Stimulated activated memory B cell treated with anti-CD40 and anti-IgM and Interleukin-4, amounts not matched to agents 10 μg/mL and 1 μg/mL and 100 μg/mL, for 72 hours (primary cell): ENCODE results near the gene ZBTB7A.

Experiments
- ATAC-seq: fragments of 150-1000 bp; cut with Tn5 transposase; 2 replicates; pipeline ENCODE4 v1.10.0; 2021
- H3K27ac Mint-ChIP-seq: one replicate; pipeline ENCODE4 v1.8.0; 2022; ENCODE audit warnings: mild to moderate bottlenecking, mixed read lengths
- H3K27me3 Mint-ChIP-seq: one replicate; pipeline ENCODE4 v1.8.0; 2022; ENCODE audit warnings: mixed read lengths
- H3K36me3 Mint-ChIP-seq: one replicate; pipeline ENCODE4 v1.8.0; 2022; ENCODE audit warnings: mixed read lengths
- H3K4me1 Mint-ChIP-seq: one replicate; pipeline ENCODE4 v1.8.0; 2022; ENCODE audit warnings: mixed read lengths
- H3K4me3 Mint-ChIP-seq: one replicate; pipeline ENCODE4 v1.8.0; 2022; ENCODE audit warnings: mild to moderate bottlenecking, moderate library complexity, mixed read lengths
- H3K9me3 Mint-ChIP-seq: one replicate; pipeline ENCODE4 v1.8.0; 2022; ENCODE audit warnings: mixed read lengths

ZBTB7A gene

DNA sequence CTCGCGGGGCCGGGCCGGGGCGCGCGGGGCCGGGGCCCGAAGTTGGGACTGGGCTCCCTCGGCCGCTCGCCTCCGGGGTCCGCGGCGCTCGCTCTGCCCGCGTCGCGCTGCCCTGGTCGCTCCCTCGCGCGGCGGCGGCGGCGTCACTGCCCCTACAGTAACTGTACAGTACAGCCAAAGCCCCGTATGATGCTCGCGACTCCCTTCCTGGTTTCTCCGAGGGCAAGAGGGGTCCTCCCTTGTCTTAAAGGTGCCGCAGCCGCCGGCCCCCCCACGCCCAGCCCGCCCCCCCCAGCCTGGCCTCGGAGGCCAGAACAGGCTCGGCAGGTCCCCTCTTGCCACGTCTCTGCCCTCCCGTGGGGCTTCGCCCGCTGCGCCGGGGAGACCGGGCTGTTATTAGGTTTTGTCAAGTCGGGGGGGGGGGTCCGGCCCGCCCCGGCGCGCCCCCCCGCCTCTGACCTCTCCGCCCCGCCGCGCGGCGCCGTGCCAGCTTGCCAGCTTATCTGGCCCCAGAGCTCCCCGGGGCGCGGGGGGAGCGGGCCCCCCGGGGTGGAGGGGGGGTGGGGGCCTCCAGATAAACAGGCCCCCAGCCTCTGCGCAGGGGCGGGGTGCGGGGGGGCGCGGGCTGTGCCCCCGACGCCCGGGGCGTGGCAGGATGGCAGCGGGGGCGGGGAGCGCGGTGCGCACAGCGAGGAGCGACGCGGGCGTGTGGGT lies at the start of gene ZBTB7A:
Gene ZBTB7A (minus strand): TSS at position 218 of the 714 bp plus-strand sequence. CDS start 11,667 bp downstream, outside the sequence.
- no peaks in the 10 kb centered on the region for H3K36me3 Mint-ChIP-seq
- H3K27me3 Mint-ChIP-seq, result no peaks in the 10 kb centered on the region
- peak; percentile 46 for ATAC-seq
- peaks cover 45% of the 10 kb centered on the region for H3K4me1 Mint-ChIP-seq
- peak within 1 kb of the TSS; percentile 92 for H3K4me3 Mint-ChIP-seq
- H3K9me3 Mint-ChIP-seq, result no peaks in the 10 kb centered on the region
- H3K27ac Mint-ChIP-seq, result peak within 1 kb of the TSS; percentile 82

DNA sequence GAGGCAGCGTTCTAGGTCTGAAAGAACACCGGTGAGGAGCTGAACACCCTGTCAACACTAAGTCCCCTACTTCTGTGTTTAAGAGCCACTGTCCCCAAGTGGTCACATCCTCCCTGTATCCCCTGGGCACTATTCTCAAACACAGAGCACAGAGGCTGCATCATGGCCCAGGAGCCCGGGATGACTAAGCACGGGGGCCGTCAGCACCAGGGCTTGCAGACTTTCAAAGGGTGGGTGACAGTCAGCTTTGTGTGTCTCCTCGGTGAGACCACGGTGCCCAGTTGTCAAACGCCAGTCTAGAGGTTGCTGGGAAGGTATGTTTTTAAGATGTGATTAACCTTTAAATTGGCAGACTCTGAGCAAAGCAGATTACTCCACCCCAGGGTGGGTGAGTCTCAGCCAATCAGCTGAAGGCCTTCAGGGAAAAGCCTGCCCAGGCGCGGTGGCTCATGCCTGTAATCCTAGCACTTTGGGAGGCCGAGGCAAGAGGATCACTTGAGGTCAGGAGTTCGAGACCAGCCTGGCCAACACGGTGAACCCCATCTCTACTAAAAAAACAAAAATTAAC lies 49.2 kb upstream of the ZBTB7A start:
- H3K36me3 Mint-ChIP-seq, result peaks cover 44% of the 10 kb centered on the region
- no peaks in the 10 kb centered on the region for H3K9me3 Mint-ChIP-seq
- peaks cover 68% of the 10 kb centered on the region for H3K4me1 Mint-ChIP-seq
- peak overlapping the region; percentile 62 for H3K4me3 Mint-ChIP-seq
- H3K27me3 Mint-ChIP-seq, result no peaks in the 10 kb centered on the region
- peak; percentile 69 for ATAC-seq
- H3K27ac Mint-ChIP-seq, result peak overlapping the region; percentile 97

DNA sequence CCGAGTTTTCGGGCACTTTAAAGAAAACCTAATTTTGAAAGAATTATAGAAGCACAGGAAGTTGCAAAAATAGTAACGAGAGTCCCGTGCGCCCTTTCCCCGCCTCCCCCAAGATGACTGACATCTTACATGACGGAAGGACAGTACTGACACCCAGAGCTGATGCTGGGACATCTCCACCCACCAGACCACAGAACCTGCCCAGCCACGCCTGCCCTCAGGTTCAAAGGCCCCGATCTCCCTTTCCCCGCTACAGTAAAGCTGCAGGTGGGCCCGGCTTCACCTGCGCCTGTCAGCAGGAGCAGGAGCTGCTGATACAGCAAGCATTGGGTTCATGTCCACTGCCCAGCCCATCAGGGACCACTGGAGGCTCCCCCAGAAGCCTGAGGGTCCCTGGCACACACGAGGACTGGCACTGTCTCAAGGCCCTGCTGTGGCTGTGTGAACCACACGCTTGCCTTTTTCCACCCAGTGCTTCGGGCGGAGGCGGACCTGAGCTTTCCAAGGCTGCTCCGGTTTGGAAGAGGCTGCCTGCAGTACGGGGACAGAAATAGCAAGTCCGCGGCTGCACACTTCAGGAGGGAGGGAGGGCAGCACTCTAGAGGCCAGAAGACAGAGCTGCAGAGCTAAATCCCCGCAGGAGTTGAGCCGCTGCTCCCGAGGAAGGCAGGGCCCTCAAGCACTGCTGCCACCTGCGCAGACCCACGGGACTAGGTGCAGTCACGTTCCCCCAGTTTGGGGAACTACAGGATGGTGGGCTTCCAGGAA lies 48.5 kb upstream of the ZBTB7A start:
- H3K27me3 Mint-ChIP-seq, result no peaks in the 10 kb centered on the region
- peak overlapping the region; percentile 62 for H3K4me3 Mint-ChIP-seq
- H3K4me1 Mint-ChIP-seq, result peaks cover 72% of the 10 kb centered on the region
- H3K27ac Mint-ChIP-seq, result peak overlapping the region; percentile 97
- peaks cover 50% of the 10 kb centered on the region for H3K36me3 Mint-ChIP-seq
- peak; percentile 92 for ATAC-seq
- no peaks in the 10 kb centered on the region for H3K9me3 Mint-ChIP-seq

DNA sequence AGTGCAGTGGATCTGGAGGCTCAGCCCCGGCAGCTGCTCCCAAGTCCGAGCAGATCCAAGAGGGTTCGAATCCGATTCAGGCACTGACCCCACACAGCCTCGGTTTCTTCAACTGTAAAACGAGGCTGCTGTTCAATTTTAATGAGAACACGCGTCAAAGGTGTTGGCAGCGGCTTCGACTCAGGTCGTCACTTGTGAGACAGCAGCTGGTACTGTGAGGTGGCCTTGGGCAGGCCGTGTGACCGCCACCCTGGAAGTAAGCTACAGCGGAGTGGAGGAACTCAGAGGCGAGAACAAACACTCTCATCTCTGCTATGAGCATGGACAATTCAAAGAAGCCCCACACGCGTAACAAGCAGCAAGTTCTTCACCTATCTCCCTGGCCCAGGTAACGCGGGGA lies 47.5 kb upstream of the ZBTB7A start:
- peaks cover 52% of the 10 kb centered on the region for H3K36me3 Mint-ChIP-seq
- peaks cover 76% of the 10 kb centered on the region for H3K4me1 Mint-ChIP-seq
- H3K27me3 Mint-ChIP-seq, result no peaks in the 10 kb centered on the region
- no peaks in the 10 kb centered on the region for H3K9me3 Mint-ChIP-seq
- ATAC-seq, result no peak
- H3K27ac Mint-ChIP-seq, result peak overlapping the region; percentile 97
- no peak overlapping the region for H3K4me3 Mint-ChIP-seq

DNA sequence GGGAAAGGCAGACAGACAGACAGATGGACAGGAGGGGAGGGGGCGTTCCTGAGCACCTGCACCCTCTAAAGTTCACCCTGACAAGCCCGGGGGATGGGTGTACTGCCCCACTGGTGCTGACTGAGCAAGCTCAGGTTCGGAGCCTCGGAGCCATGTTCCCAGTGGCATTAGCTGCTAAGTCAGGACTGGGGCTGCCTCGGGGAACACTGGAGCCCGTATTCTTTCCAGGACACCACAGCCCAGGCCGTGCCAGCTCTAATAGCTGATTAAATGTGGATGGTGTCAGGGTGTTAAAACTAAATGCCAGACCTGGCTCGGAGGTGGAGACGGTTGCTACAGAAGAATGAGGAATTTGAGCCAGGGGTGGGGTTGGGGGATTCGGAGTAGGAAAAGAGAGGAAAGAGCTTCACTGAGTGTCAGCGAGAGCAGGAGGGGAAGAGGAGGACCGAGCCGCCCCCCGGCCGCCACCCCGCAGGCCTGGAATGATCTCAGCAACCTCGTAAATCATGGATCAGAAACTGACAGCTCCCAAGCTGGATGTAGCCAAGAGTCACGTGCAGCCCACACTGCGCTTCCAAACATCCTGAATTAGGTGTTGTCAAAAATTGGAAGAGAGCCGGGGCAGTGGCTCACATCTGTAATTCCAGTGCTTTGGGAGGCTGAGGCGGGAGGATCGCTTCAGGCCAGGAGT lies 46.8 kb upstream of the ZBTB7A start:
- no peaks in the 10 kb centered on the region for H3K27me3 Mint-ChIP-seq
- H3K4me1 Mint-ChIP-seq, result peaks cover 83% of the 10 kb centered on the region
- H3K9me3 Mint-ChIP-seq, result no peaks in the 10 kb centered on the region
- peaks cover 52% of the 10 kb centered on the region for H3K36me3 Mint-ChIP-seq
- peak overlapping the region; percentile 97 for H3K27ac Mint-ChIP-seq
- no peak for ATAC-seq
- no peak overlapping the region for H3K4me3 Mint-ChIP-seq

DNA sequence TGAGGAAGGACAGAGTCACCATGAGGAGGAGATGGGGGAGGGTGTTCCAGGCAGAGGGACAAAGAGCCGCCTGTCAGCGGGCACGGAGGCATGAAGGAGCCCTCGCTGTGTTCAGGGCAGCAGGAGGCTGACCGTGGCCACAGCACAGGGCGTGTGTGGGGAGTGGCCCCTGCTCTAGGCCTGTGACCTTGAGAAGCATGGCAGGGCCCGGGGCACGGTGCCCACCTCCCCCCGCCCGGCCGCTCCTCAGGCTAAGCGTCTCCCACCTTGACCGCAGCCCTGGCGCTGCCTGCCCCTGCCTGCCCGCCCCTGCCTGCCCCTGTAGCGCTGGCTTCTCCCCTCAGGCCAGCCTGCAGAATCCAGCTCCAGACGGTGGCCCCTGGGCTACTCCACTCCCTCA lies 45.7 kb upstream of the ZBTB7A start:
- Mint-ChIP-seq H3K27me3 (no peaks in the 10 kb centered on the region), H3K4me3 (no peak overlapping the region), H3K36me3 (peaks cover 54% of the 10 kb centered on the region), H3K4me1 (peaks cover 89% of the 10 kb centered on the region), H3K27ac (peak overlapping the region; percentile 97), H3K9me3 (no peaks in the 10 kb centered on the region)
- no peak for ATAC-seq

DNA sequence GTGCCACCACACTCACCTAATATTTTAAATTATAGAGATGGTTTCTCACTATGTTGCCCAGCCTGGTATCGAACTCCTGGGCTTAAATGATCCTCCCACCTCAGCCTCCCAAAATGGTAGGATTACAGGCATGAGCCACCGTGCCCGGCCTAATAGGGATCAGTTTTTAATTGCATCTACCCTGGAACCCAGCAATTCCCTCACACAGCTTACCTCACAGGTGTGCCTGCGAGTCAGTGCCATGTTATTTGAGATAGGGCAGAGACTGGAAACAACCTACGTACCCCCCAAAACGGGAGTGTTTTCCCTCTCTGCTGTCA lies 42.9 kb upstream of the ZBTB7A start:
- no peak for ATAC-seq
- Mint-ChIP-seq H3K9me3 (no peaks in the 10 kb centered on the region), H3K4me1 (peaks cover 74% of the 10 kb centered on the region), H3K27ac (peak overlapping the region; percentile 97), H3K36me3 (peaks cover 61% of the 10 kb centered on the region), H3K27me3 (no peaks in the 10 kb centered on the region), H3K4me3 (peak overlapping the region; percentile 80)

DNA sequence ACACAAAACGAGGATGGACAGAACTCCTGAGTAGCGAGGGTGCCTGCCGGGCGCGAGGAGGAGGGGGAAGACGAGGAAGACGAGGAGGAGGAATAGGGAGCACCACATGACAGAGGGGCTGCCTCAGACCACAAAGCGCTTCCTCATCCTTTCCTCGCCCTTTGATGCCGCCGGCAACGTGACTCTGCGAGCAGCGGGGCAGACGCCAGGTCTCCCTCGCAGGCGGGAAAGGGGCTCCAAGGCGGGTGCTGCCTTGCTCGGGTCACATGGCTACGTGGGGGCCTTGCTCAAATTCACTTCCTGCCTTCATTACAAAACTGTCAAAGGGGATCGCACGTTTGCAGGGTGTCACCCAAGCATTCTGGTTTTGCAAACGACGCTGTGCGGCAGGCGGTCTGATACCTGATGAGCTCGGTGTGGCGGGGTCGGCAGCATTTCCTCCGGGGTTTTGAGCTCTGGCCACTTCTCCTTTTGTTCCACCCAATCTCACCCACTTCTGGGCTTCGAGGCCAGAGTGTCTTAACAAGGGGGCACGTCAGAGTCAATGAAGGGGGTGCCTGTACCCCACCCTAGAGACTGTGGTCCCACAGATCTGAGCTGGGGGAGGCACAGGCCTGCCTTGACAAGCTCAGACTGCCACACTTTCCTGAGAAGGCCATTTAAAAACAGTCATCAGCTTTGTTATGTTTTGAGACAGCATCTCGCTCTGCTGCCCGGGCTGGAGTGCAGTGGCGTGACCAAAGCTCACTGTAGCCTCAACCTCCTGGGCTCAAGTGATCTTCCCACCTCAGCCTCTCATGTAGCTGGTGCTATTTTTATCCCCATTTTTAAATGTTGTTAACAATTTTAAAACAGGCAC lies 42.3 kb upstream of the ZBTB7A start:
- peak overlapping the region; percentile 97 for H3K27ac Mint-ChIP-seq
- H3K4me1 Mint-ChIP-seq, result peaks cover 68% of the 10 kb centered on the region
- peaks cover 63% of the 10 kb centered on the region for H3K36me3 Mint-ChIP-seq
- H3K27me3 Mint-ChIP-seq, result no peaks in the 10 kb centered on the region
- ATAC-seq, result peak; percentile 94
- peak overlapping the region; percentile 80 for H3K4me3 Mint-ChIP-seq
- H3K9me3 Mint-ChIP-seq, result no peaks in the 10 kb centered on the region

DNA sequence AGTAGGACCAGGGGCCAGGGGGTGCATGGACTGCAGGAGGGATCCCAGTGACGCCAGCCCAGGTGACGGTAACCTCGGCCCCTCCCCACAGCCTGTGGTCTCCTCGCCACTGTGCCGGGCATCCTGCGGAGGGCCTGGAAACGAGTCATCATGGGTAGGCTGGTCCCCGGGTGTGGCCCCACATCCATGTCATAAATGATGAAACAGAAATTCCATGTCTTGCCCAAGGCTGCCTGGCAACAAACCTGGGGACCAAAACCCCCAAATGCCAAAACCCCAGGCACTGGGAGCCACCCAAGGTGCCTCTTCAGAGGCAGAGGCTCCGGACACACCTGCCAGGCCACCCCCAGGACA lies 36.4 kb upstream of the ZBTB7A start:
- H3K36me3 Mint-ChIP-seq, result peaks cover 37% of the 10 kb centered on the region
- no peak for ATAC-seq
- no peaks in the 10 kb centered on the region for H3K27me3 Mint-ChIP-seq
- H3K4me1 Mint-ChIP-seq, result peaks cover 17% of the 10 kb centered on the region
- H3K9me3 Mint-ChIP-seq, result no peaks in the 10 kb centered on the region
- H3K4me3 Mint-ChIP-seq, result no peak overlapping the region
- no peak overlapping the region for H3K27ac Mint-ChIP-seq

DNA sequence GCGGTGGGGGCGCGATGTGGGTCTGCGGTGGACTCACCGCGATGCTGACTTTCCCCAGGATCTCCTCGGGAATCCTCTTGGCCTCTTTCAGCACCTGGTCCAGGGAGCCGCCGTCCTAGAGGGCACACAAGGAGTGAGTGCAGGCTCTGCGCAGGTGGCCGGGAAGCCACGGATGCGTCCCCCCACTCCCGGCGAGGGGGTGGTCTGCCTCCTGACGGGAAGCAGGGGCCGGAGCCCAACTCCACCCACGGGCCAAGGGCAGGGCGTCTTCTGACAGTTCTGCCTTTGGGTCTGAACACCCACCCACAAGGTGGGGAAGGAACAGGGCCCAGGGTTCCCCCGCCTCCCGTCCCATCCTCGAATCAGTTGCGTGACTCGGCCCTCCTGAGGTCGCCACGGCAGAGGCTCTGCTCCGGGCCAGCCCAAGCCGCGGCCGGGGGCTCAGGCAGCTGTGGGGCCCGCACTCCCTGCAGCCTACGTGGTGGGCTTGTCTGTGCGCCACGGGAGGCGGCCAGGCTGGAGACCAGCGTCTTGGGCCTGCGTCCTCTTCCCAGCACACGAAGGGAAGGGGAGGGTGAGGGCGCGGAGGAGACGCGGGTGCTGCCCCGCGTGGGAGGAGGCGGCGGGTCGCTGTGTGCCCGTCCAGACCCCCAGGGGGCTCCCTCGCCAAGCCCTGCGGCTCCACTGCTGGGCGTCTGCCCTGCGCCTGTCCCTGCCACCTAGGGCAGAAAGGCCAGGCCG lies 35.8 kb upstream of the ZBTB7A start:
- H3K36me3 Mint-ChIP-seq, result peaks cover 33% of the 10 kb centered on the region
- H3K4me3 Mint-ChIP-seq, result no peak overlapping the region
- no peaks in the 10 kb centered on the region for H3K27me3 Mint-ChIP-seq
- ATAC-seq, result peak; percentile 27
- peaks cover 13% of the 10 kb centered on the region for H3K4me1 Mint-ChIP-seq
- H3K27ac Mint-ChIP-seq, result no peak overlapping the region
- no peaks in the 10 kb centered on the region for H3K9me3 Mint-ChIP-seq

DNA sequence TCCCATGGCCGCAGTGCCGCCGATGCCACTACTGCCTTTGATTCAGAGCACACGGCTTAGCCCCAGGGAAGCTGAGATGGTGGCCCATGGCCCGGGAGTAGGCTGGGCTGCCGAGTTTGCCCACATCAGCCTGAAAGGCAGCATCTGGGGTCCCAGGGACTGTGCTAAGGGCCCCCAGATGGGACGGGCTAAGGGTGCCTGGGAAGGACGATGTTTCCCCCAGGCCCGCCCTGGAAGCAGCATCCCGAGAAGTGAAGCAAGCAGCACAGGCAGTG lies 34.7 kb upstream of the ZBTB7A start:
- no peak for ATAC-seq
- Mint-ChIP-seq H3K36me3 (peaks cover 29% of the 10 kb centered on the region), H3K9me3 (no peaks in the 10 kb centered on the region)

DNA sequence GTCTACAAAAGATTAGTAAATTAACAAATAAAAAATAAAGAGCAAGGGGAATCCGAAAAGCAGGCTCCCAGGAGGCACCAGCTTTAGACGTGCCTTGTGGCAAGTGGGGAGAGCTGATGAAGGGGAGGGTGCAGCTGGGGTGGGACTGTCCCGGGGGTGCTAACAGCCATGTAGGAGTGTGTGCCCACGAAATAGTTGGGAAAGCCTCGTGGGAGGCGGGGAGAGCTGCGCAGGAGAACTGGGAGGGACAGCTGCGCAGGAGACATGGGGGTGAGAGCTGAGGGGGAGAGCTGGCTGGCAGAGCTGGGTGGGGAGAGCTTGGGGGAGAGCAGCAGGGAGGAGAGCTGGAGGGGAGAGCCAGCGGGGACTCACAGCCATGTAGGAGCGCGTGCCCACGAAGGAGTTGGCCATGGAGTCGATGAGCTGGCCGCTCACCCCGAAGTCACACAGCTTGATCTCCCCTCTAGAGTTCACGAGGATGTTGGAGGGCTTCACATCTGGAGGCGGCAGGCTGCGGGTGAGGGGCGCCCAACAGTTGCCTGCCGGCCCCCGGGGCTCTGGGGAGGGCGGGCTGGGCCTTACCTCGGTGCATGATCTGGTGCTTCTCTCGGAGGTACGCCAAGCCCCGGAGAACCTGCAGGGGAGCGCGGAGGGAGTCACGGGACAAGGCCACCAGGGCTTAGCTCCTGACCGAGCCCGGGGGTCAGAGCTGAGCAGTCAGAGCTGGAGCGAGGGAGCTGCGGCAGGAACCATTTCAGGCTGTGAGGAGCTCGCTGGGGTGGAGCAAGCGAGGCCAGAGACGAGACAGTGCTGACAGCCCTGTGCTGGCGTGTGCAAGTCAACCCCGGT lies 34.2 kb upstream of the ZBTB7A start:
- no peak for ATAC-seq
- H3K27me3 Mint-ChIP-seq, result no peaks in the 10 kb centered on the region
- no peak overlapping the region for H3K27ac Mint-ChIP-seq
- peaks cover 33% of the 10 kb centered on the region for H3K36me3 Mint-ChIP-seq
- H3K4me1 Mint-ChIP-seq, result peaks cover 6% of the 10 kb centered on the region
- H3K9me3 Mint-ChIP-seq, result no peaks in the 10 kb centered on the region
- no peak overlapping the region for H3K4me3 Mint-ChIP-seq

More for the DNA sequence above, 34.7 kb upstream of the ZBTB7A start:
- Mint-ChIP-seq H3K4me1 (peaks cover 6% of the 10 kb centered on the region), H3K27ac (no peak overlapping the region), H3K27me3 (no peaks in the 10 kb centered on the region), H3K4me3 (no peak overlapping the region)

DNA sequence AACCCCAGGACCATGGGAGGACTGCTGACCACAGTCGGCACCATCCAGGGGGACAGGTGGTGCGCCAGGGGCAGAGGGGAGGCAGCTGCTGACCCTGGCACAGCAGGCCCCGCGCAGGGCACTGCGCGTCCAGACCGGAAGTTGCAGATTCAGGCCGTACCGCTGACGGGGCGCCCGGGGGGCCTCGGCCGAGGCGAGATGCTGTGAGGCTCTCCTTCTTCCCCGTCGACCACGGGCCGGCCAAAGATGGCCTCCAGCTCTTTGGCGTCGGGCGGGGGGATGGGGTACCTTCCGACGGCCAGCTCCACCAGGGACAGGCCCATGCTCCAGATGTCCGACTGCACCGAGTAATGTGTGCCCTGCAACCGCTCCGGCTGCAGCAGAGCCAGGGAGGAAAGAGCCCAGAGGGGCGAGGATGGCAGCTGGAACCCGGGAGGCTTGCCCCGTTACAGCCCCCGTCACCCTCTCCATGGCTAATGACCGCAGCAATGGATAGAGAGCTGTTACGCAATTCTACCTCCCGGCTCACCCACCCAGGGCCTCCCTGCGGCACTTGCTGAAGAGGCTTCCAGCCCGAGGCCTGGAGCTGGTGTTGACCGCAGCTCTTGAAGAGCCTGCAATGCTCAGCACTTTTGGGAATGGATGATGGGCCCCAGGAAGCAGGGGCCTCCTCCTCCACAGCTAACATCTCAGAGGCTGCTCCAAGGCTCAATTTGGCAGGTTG lies 32.5 kb upstream of the ZBTB7A start:
- Mint-ChIP-seq H3K4me3 (no peak overlapping the region), H3K27me3 (no peaks in the 10 kb centered on the region), H3K9me3 (no peaks in the 10 kb centered on the region), H3K27ac (no peak overlapping the region), H3K4me1 (no peaks in the 10 kb centered on the region), H3K36me3 (peaks cover 21% of the 10 kb centered on the region)
- ATAC-seq, result no peak
